Measurements from ENCODE around the gene ZCCHC9. TPM values are rescaled to one million over a fixed set of nuclear protein-coding genes. Genes with fewer than 3 reads are reported as not detected.

Gene ZCCHC9
- polyA plus RNA-seq, 1 of the 3 experiments (the other 2 are of a cell fraction): 13.2 TPM

GRCh38 chr5:81254886-81255559 is 46.4 kb upstream of the ZCCHC9 start:
- Histone ChIP-seq H3K4me1 (ENCODE audit: control insufficient read depth in 1 of 2, insufficient read depth in 2 of 2, low read depth in 1 of 2, low read length in 1 of 2) (peaks cover 0 to 8% of the 10 kb centered on the region in 2 experiments; a peak in 1 of 4 replicates), H3K4me2 (no peak overlapping the region), H3K36me3 (replicated peaks in 1 of 2; ENCODE audit: control insufficient read depth in 1 of 2, insufficient read depth in 2 of 2, low read length in 1 of 2) (peaks cover 3 to 6% of the 10 kb centered on the region in 2 experiments), H2AFZ (ENCODE audit: low read depth) (no peak overlapping the region), H3K9me2 (no peaks in the 10 kb centered on the region), H3K27me3 (ENCODE audit: insufficient read depth) (no peaks in the 10 kb centered on the region), H3F3A (replicated peaks; ENCODE audit: insufficient read depth) (no peaks in the 10 kb centered on the region), H4K20me1 (ENCODE audit: insufficient read depth) (no peaks in the 10 kb centered on the region), H3K79me2 (ENCODE audit: insufficient read depth) (peaks cover 7% of the 10 kb centered on the region; the same call in 1 of the 2 replicates), H3K9ac (no peak overlapping the region), H3K4me3 (ENCODE audit: low read depth in 2 of 2, low read length in 1 of 2) (no peak overlapping the region), H3K9me3 (no peaks in the 10 kb centered on the region), H3K27ac (ENCODE audit: low read depth in 2 of 2, low read length in 1 of 2) (no peak overlapping the region)
- ChIA-PET CTCF (no interaction called here), POLR2A (no interaction called here)
- no peak for TF ChIP-seq TAF1 (IDR thresholded peaks at IDR 0.05; ENCODE audit: borderline replicate concordance, low read depth, low read length)
- no peak for TF ChIP-seq USF1 (IDR thresholded peaks at IDR 0.05; ENCODE audit: borderline replicate concordance, low read depth)
- no peak for TF ChIP-seq TCF12 (IDR thresholded peaks at IDR 0.05)
- TF ChIP-seq USF2 (IDR thresholded peaks at IDR 0.05; ENCODE audit: borderline replicate concordance, low read depth, low read length): no peak
- no peak for TF ChIP-seq EZH2phosphoT487 (IDR thresholded peaks at IDR 0.05; ENCODE audit: borderline replicate concordance, low read depth)
- no peak for TF ChIP-seq CHD2 (IDR thresholded peaks at IDR 0.05; ENCODE audit: low read length, partially characterized antibody)
- no peak for DNase-seq
- WGBS (ENCODE audit: low lambda C conversion rate): 93% methylated on average over 18 of the region's 21 CpGs

GRCh38 chr5:81256766-81257165 is 44.6 kb upstream of the ZCCHC9 start:
- Histone ChIP-seq H3K27ac (ENCODE audit: low read depth in 2 of 2, low read length in 1 of 2) (peak overlapping the region in 1 of 2 experiments; percentile 53; a peak in 1 of 4 replicates), H3K79me2 (ENCODE audit: insufficient read depth) (peaks cover 7% of the 10 kb centered on the region; the same call in 1 of the 2 replicates), H3K9me2 (no peaks in the 10 kb centered on the region), H4K20me1 (ENCODE audit: insufficient read depth) (no peaks in the 10 kb centered on the region), H3K4me3 (ENCODE audit: low read depth in 2 of 2, low read length in 1 of 2) (no peak overlapping the region), H3K4me2 (no peak overlapping the region), H3K4me1 (ENCODE audit: control insufficient read depth in 1 of 2, insufficient read depth in 2 of 2, low read depth in 1 of 2, low read length in 1 of 2) (peaks cover 0 to 8% of the 10 kb centered on the region in 2 experiments; a peak in 1 of 4 replicates), H2AFZ (ENCODE audit: low read depth) (no peak overlapping the region), H3F3A (replicated peaks; ENCODE audit: insufficient read depth) (no peaks in the 10 kb centered on the region), H3K9ac (no peak overlapping the region), H3K27me3 (ENCODE audit: insufficient read depth) (no peaks in the 10 kb centered on the region), H3K9me3 (no peaks in the 10 kb centered on the region), H3K36me3 (replicated peaks in 1 of 2; ENCODE audit: control insufficient read depth in 1 of 2, insufficient read depth in 2 of 2, low read length in 1 of 2) (no peaks in the 10 kb centered on the region)
- POLR2A ChIA-PET: no interaction called here
- 83% methylated on average over 1 of the region's 1 CpG for WGBS (ENCODE audit: low lambda C conversion rate)
- DNase-seq: peak; percentile 67
- CTCF ChIA-PET: interaction anchor here (0.7 to 2.1 kb wide), 2 partner anchors 42 to 172 kb away, joined by 3 to 13 read pairs; no protein-coding TSS in a partner anchor
- TF ChIP-seq ZBTB33 (IDR thresholded peaks at IDR 0.05; ENCODE audit: borderline replicate concordance, low read depth): no peak
- TF ChIP-seq TAF1 (IDR thresholded peaks at IDR 0.05; ENCODE audit: borderline replicate concordance, low read depth, low read length): no peak
- TF ChIP-seq NFIC (IDR thresholded peaks at IDR 0.05; ENCODE audit: borderline replicate concordance): no peak
- no peak for TF ChIP-seq EZH2phosphoT487 (IDR thresholded peaks at IDR 0.05; ENCODE audit: borderline replicate concordance, low read depth)
- no peak for TF ChIP-seq SIN3A (IDR thresholded peaks at IDR 0.05; ENCODE audit: borderline replicate concordance, low read depth, low read length)
- no peak for TF ChIP-seq FOXJ3 (CRISPR knock-in tag; IDR thresholded peaks at IDR 0.05)
- peak; percentile 34; the same call in 1 of the 2 replicates for TF ChIP-seq MXI1 (IDR thresholded peaks at IDR 0.05; ENCODE audit: low read depth, low read length)
- no peak for TF ChIP-seq MAX (IDR thresholded peaks at IDR 0.05; ENCODE audit: low read depth)
- no peak for TF ChIP-seq TCF12 (IDR thresholded peaks at IDR 0.05)
- no peak for TF ChIP-seq JUND (IDR thresholded peaks at IDR 0.05)
- TF ChIP-seq RXRA (IDR thresholded peaks at IDR 0.05; ENCODE audit: borderline replicate concordance, low read depth): no peak
- TF ChIP-seq POLR2AphosphoS5 (IDR thresholded peaks at IDR 0.05; ENCODE audit: low read depth, low read length): no peak
- no peak for TF ChIP-seq RAD21 (IDR thresholded peaks at IDR 0.05; ENCODE audit: low read length)
- TF ChIP-seq IRF3 (IDR thresholded peaks at IDR 0.05; ENCODE audit: low read depth, low read length): no peak
- TF ChIP-seq USF1 (IDR thresholded peaks at IDR 0.05; ENCODE audit: borderline replicate concordance, low read depth): no peak
